Lung (tissue), 12 donors: ENCODE data around the gene CMTM2. TPM values are rescaled to one million over a fixed set of nuclear protein-coding genes. Genes with fewer than 3 reads are reported as not detected.

Experiments used
- ATAC-seq: fragments of 200-7000 bp; cut with Tn5 transposase; one replicate; pipeline ENCODE4 v1.9.1; 2020; ENCODE audit warnings: moderate number of reproducible peaks; ENCODE audit not compliant: insufficient read depth, low FRiP score
- DNase-seq, 3 donors: peaks; one replicate each; pipeline ENCODE4 v3.0.0-alpha.2; 2013 to 2017
- H3K27ac ChIP-seq, 2 donors: one replicate each; pipeline ENCODE4 v1.5.1; 2013; ENCODE audit warnings: mild to moderate bottlenecking in 2 of 2, moderate library complexity in 2 of 2, control low read depth in 1 of 2, inconsistent platforms in 1 of 2, low read depth in 1 of 2, low read length in 1 of 2
- H3K27me3 ChIP-seq, 3 donors: one replicate each; pipeline ENCODE4 v1.5.1; 2013; ENCODE audit warnings: low read length in 2 of 3; ENCODE audit not compliant: control insufficient read depth in 3 of 3, insufficient read depth in 3 of 3
- H3K36me3 ChIP-seq, 4 donors: one replicate each; pipeline ENCODE4 v1.5.1; 2013; ENCODE audit warnings: low read length in 4 of 4, mild to moderate bottlenecking in 1 of 4, moderate library complexity in 1 of 4; ENCODE audit not compliant: control insufficient read depth in 4 of 4, insufficient read depth in 4 of 4
- H3K4me1 ChIP-seq, 5 donors: one replicate each; pipeline ENCODE4 v1.5.1; 2013; ENCODE audit warnings: low read length in 5 of 5, mild to moderate bottlenecking in 2 of 5, moderate library complexity in 1 of 5; ENCODE audit not compliant: control insufficient read depth in 5 of 5, insufficient read depth in 5 of 5
- H3K4me3 ChIP-seq: one replicate; pipeline ENCODE4 v1.5.1; 2013; ENCODE audit warnings: mild to moderate bottlenecking, control low read depth, moderate library complexity
- H3K9ac ChIP-seq, 2 donors: one replicate each; pipeline ENCODE4 v1.5.1; 2013; ENCODE audit warnings: low read length in 2 of 2, control low read depth in 1 of 2; ENCODE audit not compliant: insufficient read depth in 1 of 2
- H3K9me3 ChIP-seq, 4 donors: one replicate each; pipeline ENCODE4 v1.5.1; 2013; ENCODE audit warnings: low read length in 3 of 4, mild to moderate bottlenecking in 1 of 4, moderate library complexity in 1 of 4; ENCODE audit not compliant: control insufficient read depth in 4 of 4, insufficient read depth in 3 of 4
- WGBS, 2 donors: extraction: QIAGEN DNeasy Blood & Tissue Kit; methylation state at CpG; one replicate each; pipeline ENCODE4 v1.1.7; 2013; 5-methylcytosine and 5-hydroxymethylcytosine counted together
- polyA plus RNA-seq, 2 donors: library from polyadenylated mRNA; stranded (reverse); fragments of 200-250 nt; gene quantifications; one replicate each; pipeline ENCODE4 v1.2.1, GENCODE V29; 2013
- total RNA-seq, 2 donors: library from RNA; depleted of rRNA in 1 of 2; stranded (reverse); fragments of >200 nt in 1 of 2; gene quantifications; one replicate each; pipeline ENCODE4 v1.2.1, GENCODE V29; 2014 to 2021
- TF ChIP-seq, protein P1 (sequence below): IDR thresholded peaks from 2 replicates; pipeline ENCODE4 v1.5.1; 2012; ENCODE audit warnings: mild to moderate bottlenecking; ENCODE audit errors: control extremely low read depth, extremely low read depth
- donor health status: control.
- donor health status: control.
- donor health status: Bipolar disorder and iron deficiency.
- donor health status: healthy.
- donor health status: DM: yes; HTN: yes; CAD: no.

Gene CMTM2
- total and polyA plus RNA-seq, 4 donors = 2.0 to 14.1 (median 3.0) TPM

GRCh38 chr16:66618588-66619375, 39.5 kb downstream of the CMTM2 start:
- DNase-seq = no peak
- Histone ChIP-seq H3K9ac (no peak overlapping the region), H3K36me3 (peaks cover 0 to 17% (median 2%) of the 10 kb centered on the region in 4 donors), H3K9me3 (no peaks in the 10 kb centered on the region), H3K27me3 (no peaks in the 10 kb centered on the region), H3K27ac (no peak overlapping the region), H3K4me1 (peaks cover 0 to 2% (median 0%) of the 10 kb centered on the region in 5 donors), H3K4me3 (no peak overlapping the region)
- peak; percentile 67 for ATAC-seq
- TF ChIP-seq, protein P1, sequence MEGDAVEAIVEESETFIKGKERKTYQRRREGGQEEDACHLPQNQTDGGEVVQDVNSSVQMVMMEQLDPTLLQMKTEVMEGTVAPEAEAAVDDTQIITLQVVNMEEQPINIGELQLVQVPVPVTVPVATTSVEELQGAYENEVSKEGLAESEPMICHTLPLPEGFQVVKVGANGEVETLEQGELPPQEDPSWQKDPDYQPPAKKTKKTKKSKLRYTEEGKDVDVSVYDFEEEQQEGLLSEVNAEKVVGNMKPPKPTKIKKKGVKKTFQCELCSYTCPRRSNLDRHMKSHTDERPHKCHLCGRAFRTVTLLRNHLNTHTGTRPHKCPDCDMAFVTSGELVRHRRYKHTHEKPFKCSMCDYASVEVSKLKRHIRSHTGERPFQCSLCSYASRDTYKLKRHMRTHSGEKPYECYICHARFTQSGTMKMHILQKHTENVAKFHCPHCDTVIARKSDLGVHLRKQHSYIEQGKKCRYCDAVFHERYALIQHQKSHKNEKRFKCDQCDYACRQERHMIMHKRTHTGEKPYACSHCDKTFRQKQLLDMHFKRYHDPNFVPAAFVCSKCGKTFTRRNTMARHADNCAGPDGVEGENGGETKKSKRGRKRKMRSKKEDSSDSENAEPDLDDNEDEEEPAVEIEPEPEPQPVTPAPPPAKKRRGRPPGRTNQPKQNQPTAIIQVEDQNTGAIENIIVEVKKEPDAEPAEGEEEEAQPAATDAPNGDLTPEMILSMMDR = no peak
- WGBS, 2 donors = 77 to 89% methylated on average over 10 of the region's 10 CpGs

DNA sequence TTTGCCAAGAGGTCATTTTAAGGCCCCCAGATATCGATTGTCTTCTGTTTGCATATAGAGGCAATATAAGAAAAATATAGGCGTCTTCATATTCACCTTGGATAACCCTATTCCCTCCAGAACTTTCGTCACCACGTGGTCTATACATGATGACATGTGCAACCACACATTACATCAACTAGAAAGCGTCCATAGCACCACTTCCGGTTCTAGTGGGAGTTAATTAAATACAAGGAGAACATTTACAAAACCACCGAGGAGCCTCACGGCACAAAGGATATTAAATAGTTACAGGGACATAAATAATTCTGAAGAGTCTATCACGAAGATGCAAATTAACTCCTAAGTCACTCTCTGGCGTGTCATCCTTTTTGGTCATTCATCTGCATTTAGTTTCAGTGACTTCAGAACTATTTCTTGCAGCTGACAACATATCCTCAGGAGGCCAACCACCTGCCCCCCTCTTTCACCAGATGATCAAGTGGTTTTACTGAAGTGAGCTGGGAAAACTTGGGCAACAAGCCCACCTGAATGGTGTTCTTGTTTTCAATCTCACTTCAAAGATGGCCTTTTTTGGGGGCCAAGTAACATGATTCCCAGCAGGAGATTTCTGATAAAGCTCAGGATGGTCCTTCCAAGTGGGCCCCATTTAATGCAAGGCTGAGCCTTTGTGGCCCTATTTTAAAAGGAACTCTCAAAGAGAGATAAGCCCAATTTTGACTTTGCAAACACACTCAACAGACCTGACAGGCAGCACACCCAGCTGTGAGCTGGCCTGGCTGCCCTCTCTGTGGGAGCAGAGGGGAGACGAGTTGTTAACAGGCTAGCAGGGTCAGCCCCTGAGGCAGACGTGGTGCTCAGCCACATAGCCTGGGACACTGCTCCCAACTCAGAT, 40.5 kb downstream of the CMTM2 start:
- Histone ChIP-seq H3K27me3 (no peaks in the 10 kb centered on the region), H3K9me3 (no peaks in the 10 kb centered on the region), H3K36me3 (peaks cover 0 to 13% (median 2%) of the 10 kb centered on the region in 4 donors), H3K9ac (no peak overlapping the region), H3K4me1 (peaks cover 0 to 2% (median 0%) of the 10 kb centered on the region in 5 donors), H3K27ac (no peak overlapping the region), H3K4me3 (no peak overlapping the region)
- no peak for DNase-seq
- ATAC-seq = no peak
- WGBS, 2 donors = 45 to 64% methylated on average over 12 of the region's 12 CpGs
- TF ChIP-seq, protein P1 = no peak

DNA sequence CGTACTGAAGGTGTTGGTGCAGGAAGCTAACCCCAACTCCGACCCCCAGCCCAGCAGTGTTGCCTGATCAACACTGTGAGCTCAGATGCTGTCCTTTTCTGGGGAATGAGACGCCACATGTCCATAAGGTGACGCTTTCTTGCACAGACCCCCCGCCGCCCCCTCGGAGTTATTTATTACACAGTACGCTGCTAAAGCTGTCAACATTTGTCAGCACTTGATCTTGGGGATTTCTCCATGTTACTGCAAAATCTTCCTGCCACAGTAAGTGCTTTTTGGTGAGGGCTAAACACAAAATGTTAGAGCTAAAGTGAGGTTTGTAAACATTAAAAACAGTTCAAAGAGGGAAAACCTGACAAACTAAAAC, 41.1 kb downstream of the CMTM2 start:
- ATAC-seq = no peak
- Histone ChIP-seq H3K9me3 (no peaks in the 10 kb centered on the region), H3K27me3 (no peaks in the 10 kb centered on the region), H3K27ac (no peak overlapping the region), H3K4me1 (peaks cover 0 to 2% (median 0%) of the 10 kb centered on the region in 5 donors), H3K36me3 (peaks cover 0 to 13% (median 2%) of the 10 kb centered on the region in 4 donors), H3K9ac (no peak overlapping the region), H3K4me3 (no peak overlapping the region)
- no peak for DNase-seq
- WGBS, 2 donors = 91% methylated on average over 8 of the region's 8 CpGs
- TF ChIP-seq, protein P1 = no peak
